HepG2 (cell line): ENCODE results near the gene SNX4. TPM values are rescaled to one million over a fixed set of nuclear protein-coding genes. Genes with fewer than 3 reads are reported as not detected.

Experiments used
- CHD4 ChIP-seq: fragments of 200-600 bp; sonication (generic); IDR thresholded peaks from 2 replicates; pipeline ENCODE4 v1.7.0; 2017; ENCODE audit warnings: mild to moderate bottlenecking, low read length, borderline replicate concordance
- ELF1 ChIP-seq: sonication (generic); formaldehyde crosslinking; IDR thresholded peaks from 2 replicates; pipeline ENCODE4 v1.4.0; 2020; ENCODE audit warnings: missing genetic modification reagents
- FOXA3 ChIP-seq: IDR thresholded peaks from 2 replicates; pipeline ENCODE4 v1.6.1; 2016; ENCODE audit warnings: missing genetic modification reagents, missing compliant biosample characterization
- HMGXB4 ChIP-seq, 2 experiments: sonication (generic) in 1 of 2; formaldehyde crosslinking in 1 of 2; IDR thresholded peaks; 2 replicates each; pipeline versions ENCODE4 v1.4.0 to v1.6.1; 2018 to 2020; ENCODE audit warnings: missing genetic modification reagents in 2 of 2, borderline replicate concordance in 1 of 2, low read depth in 1 of 2, mild to moderate bottlenecking in 1 of 2, missing biosample characterization in 1 of 2
- HNF4A ChIP-seq: sonication (generic); formaldehyde crosslinking; IDR thresholded peaks from 2 replicates; pipeline ENCODE4 v1.4.0; 2020; ENCODE audit warnings: missing genetic modification reagents
- PHF21A ChIP-seq: sonication (generic); formaldehyde crosslinking; IDR thresholded peaks from 2 replicates; pipeline ENCODE4 v1.5.0; 2020; ENCODE audit warnings: mild to moderate bottlenecking, missing genetic modification reagents
- SMAD3 ChIP-seq: sonication (generic); formaldehyde crosslinking; IDR thresholded peaks from 2 replicates; pipeline ENCODE4 v1.4.0; 2020; ENCODE audit warnings: missing genetic modification reagents
- SNAPC2 ChIP-seq: sonication (generic); formaldehyde crosslinking; IDR thresholded peaks from 2 replicates; pipeline ENCODE4 v1.8.1; 2022; ENCODE audit warnings: mild to moderate bottlenecking, missing genetic modification reagents
- SOX5 ChIP-seq: IDR thresholded peaks from 2 replicates; pipeline ENCODE4 v1.6.1; 2016; ENCODE audit warnings: borderline replicate concordance
- ZBTB10 ChIP-seq: sonication (generic); formaldehyde crosslinking; IDR thresholded peaks from 2 replicates; pipeline ENCODE4 v1.4.0; 2020; ENCODE audit warnings: missing genetic modification reagents, borderline replicate concordance
- ZBTB7A ChIP-seq: sonication (generic); formaldehyde crosslinking; IDR thresholded peaks from 2 replicates; pipeline ENCODE4 v1.8.0; 2022; ENCODE audit warnings: mild to moderate bottlenecking, missing genetic modification reagents
- ZFP62 ChIP-seq: sonication (generic); formaldehyde crosslinking; IDR thresholded peaks from 2 replicates; pipeline ENCODE4 v1.4.0; 2020; ENCODE audit warnings: missing genetic modification reagents
- ZMYM2 ChIP-seq: sonication (generic); formaldehyde crosslinking; IDR thresholded peaks from 2 replicates; pipeline ENCODE4 v1.8.0; 2022; ENCODE audit warnings: mild to moderate bottlenecking, missing genetic modification reagents
- ZNF136 ChIP-seq: sonication (generic); formaldehyde crosslinking; IDR thresholded peaks from 2 replicates; pipeline ENCODE4 v1.8.1; 2022; ENCODE audit warnings: low read depth, mild to moderate bottlenecking, moderate library complexity, missing genetic modification reagents
- ZNF317 ChIP-seq: sonication (generic); formaldehyde crosslinking; IDR thresholded peaks from 2 replicates; pipeline ENCODE4 v1.5.0; 2020; ENCODE audit warnings: mild to moderate bottlenecking, missing genetic modification reagents
- ZNF331 ChIP-seq: sonication (generic); formaldehyde crosslinking; IDR thresholded peaks from 2 replicates; pipeline ENCODE4 v1.4.0; 2020; ENCODE audit warnings: missing genetic modification reagents
- ZNF460 ChIP-seq: sonication (generic); formaldehyde crosslinking; IDR thresholded peaks from 2 replicates; pipeline ENCODE4 v1.5.1; 2020; ENCODE audit warnings: missing genetic modification reagents, mild to moderate bottlenecking, borderline replicate concordance
- ZNF646 ChIP-seq: sonication (generic); formaldehyde crosslinking; IDR thresholded peaks from 2 replicates; pipeline ENCODE4 v1.9.0; 2021; ENCODE audit warnings: mild to moderate bottlenecking, missing genetic modification reagents
- ZNF713 ChIP-seq: sonication (generic); formaldehyde crosslinking; IDR thresholded peaks from 2 replicates; pipeline ENCODE4 v1.4.0; 2020; ENCODE audit warnings: mild to moderate bottlenecking, missing genetic modification reagents
- polyA plus RNA-seq, 8 experiments: library from polyadenylated mRNA; depleted of rRNA in 3 of 8; stranded (reverse) in 7 of 8; unstranded in 1 of 8; fragments of >200 nt; fragmentation: Illumina TruSeq in 4 of 8; extraction: Trizol in 4 of 8; gene quantifications; 2 replicates each; pipeline versions ENCODE4 v1.2.1 to v1.2.3, GENCODE V29; 2011 to 2016; ENCODE audit warnings: low read depth in 4 of 8, missing spikeins in 1 of 8, mixed read lengths in 1 of 8; ENCODE audit not compliant: insufficient read depth in 1 of 8
- total RNA-seq, 5 experiments: library from RNA; depleted of rRNA; stranded (reverse); fragments of >200 nt; fragmentation: Illumina TruSeq; extraction: Trizol; gene quantifications; 2 replicates each; pipeline ENCODE4 v1.2.3, GENCODE V29; 2016; ENCODE audit warnings: low read depth in 1 of 5

The SNX4 gene
- total and polyA plus RNA-seq, 2 of the 13 experiments (the other 11 are each of a cell fraction or from before 2014, with no cell fraction given), result 18.1 to 73.6 TPM

- no peak for TF ChIP-seq SOX5
- TF ChIP-seq ZNF713 (CRISPR knock-in tag), result no peak
- no peak for TF ChIP-seq HNF4A (CRISPR knock-in tag)
- peak; percentile 63 for TF ChIP-seq PHF21A (CRISPR knock-in tag)
- TF ChIP-seq FOXA3, result 0 out of 2 replicates have a peak, but pooled peaks have one; percentile 33
- TF ChIP-seq ZNF136 (CRISPR knock-in tag), result no peak
- no peak for TF ChIP-seq CHD4
- peak; percentile 79 for TF ChIP-seq ELF1 (CRISPR knock-in tag)
- TF ChIP-seq SNAPC2 (CRISPR knock-in tag), result no peak
- TF ChIP-seq ZNF331 (CRISPR knock-in tag), result peak; percentile 44; the same call in 1 of the 2 replicates
- TF ChIP-seq HMGXB4 (CRISPR knock-in tag; IDR thresholded peaks at IDR 0.05; ENCODE audit: borderline replicate concordance in 1 of 2, low read depth in 1 of 2), result peak; percentile 66 to 73; a peak in 1 of 4 replicates
- TF ChIP-seq ZNF460 (CRISPR knock-in tag), result no peak
- no peak for TF ChIP-seq ZMYM2 (CRISPR knock-in tag)
- TF ChIP-seq ZNF646 (CRISPR knock-in tag), result no peak
- TF ChIP-seq ZBTB7A (CRISPR knock-in tag), result no peak
- no peak for TF ChIP-seq ZFP62
- TF ChIP-seq ZNF317 (CRISPR knock-in tag), result no peak
- TF ChIP-seq SMAD3 (CRISPR knock-in tag), result no peak; the same call in 1 of the 2 replicates
- no peak for TF ChIP-seq ZBTB10
Measured at GRCh38 chr3:125519678-125520562, at the start of gene SNX4 (continued).
